ENCODE data around the gene SMYD3.

GRCh38 chr1:246107516-246108277, 399.4 kb downstream of the SMYD3 start:
- TF ChIP-seq MAZ (IDR thresholded peaks at IDR 0.05; ENCODE audit: borderline replicate concordance, low read depth, low read length) (no peak), CTCF (conservative IDR thresholded peaks at IDR 0.05; ENCODE audit: low read depth, low read length) (no peak), BHLHE40 (IDR thresholded peaks at IDR 0.05; ENCODE audit: low read depth, low read length) (no peak), POLR2A (IDR thresholded peaks at IDR 0.05; ENCODE audit: low read depth, low read length) (no peak), MXI1 (IDR thresholded peaks at IDR 0.05; ENCODE audit: borderline replicate concordance, low read depth, low read length) (no peak), RFX5 (IDR thresholded peaks at IDR 0.05; ENCODE audit: low read depth, low read length) (no peak)
